ENCODE results near the gene ISM2. TPM values are rescaled to one million over a fixed set of nuclear protein-coding genes. Genes with fewer than 3 reads are reported as not detected.

ISM2 gene
- total and polyA plus RNA-seq, 2 of the 13 experiments (the other 11 are each of a cell fraction or from before 2014, with no cell fraction given) = 1.8 to 40.7 TPM

DNA sequence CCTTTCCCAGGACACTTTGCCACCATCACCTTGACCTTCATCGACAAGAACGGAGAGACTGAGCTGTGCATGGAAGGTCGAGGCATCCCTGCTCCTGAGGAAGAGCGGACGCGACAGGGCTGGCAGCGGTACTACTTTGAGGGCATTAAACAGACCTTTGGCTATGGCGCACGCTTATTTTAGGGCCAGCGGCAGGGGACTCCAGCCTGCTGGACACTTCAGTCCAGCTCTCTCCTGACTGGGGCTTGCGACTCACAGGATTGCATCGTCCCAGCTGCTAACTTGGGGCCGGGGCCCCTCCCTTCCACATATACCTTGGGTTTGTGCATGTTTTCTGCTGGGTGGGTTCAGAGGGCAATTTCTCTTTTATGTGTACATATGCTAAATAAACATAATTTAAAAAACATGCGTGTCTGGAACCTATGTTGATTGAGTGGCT lies 29.5 kb downstream of the ISM2 start:
- intact Hi-C loops (cut with micrococcal nuclease; ENCODE audit: unreplicated experiment) = no loop called here
- ATAC-seq (peak; percentile 74), DNase-seq (ENCODE audit: low spot score) (peak; percentile 38), FAIRE-seq (no peak)
- Histone ChIP-seq H3K9ac (ENCODE audit: insufficient read depth, low read depth, low read length) (no peak overlapping the region), H4K20me1 (ENCODE audit: insufficient read depth, low read length) (no peaks in the 10 kb centered on the region; the same call in 1 of the 2 replicates), H2AFZ (ENCODE audit: low read length) (no peak overlapping the region), H3K4me3 (replicated peaks in 1 of 3; ENCODE audit: insufficient read depth in 1 of 3, low read depth in 2 of 3, low read length in 3 of 3) (no peak overlapping the region), H3K27me3 (ENCODE audit: control insufficient read depth in 1 of 2, insufficient read depth in 2 of 2, low read length in 2 of 2) (no peaks in the 10 kb centered on the region), H3K4me1 (ENCODE audit: insufficient read depth, low read length) (peaks cover 24% of the 10 kb centered on the region), H3K27ac (ENCODE audit: extremely low read length, insufficient read depth, low read length) (peak overlapping the region; percentile 49), H3K4me2 (ENCODE audit: low read depth, low read length) (no peak overlapping the region), H3K36me3 (replicated peaks in 1 of 2; ENCODE audit: control insufficient read depth in 1 of 2, insufficient read depth in 2 of 2, low read length in 2 of 2) (peaks cover 13 to 45% of the 10 kb centered on the region in 2 experiments), H3K9me3 (ENCODE audit: low read length) (no peaks in the 10 kb centered on the region), H3K79me2 (ENCODE audit: insufficient read depth, low read length) (no peaks in the 10 kb centered on the region)
- ChIA-PET POLR2A (interaction anchor here (0.7 to 2.0 kb wide), 5 partner anchors 9 to 31 kb away, joined by 3 to 9 read pairs (median 4); partner anchors contain the start of genes AHSA1, ISM2 and VIPAS39), CTCF (ENCODE audit: low intra/inter-chr PET ratio, low total read pairs) (interaction anchor here (1.9 kb wide), 1 partner anchor 10 kb away, joined by 4 read pairs; no protein-coding TSS in a partner anchor)
- 72% methylated on average over 5 of the region's 14 CpGs for WGBS (ENCODE audit: low lambda C conversion rate)
- BruUV-seq (replicated peaks) = no TSS peak
- in situ Hi-C loops (cut with HindIII; ENCODE audit: extremely low pct_ligation_motif_present, low pct_unique_long_range_greater_than_20kb) = no loop called here
- TF ChIP-seq NFKBIZ (CRISPR knock-in tag; IDR thresholded peaks at IDR 0.05) = no peak
- TF ChIP-seq ZBTB1 (CRISPR knock-in tag; IDR thresholded peaks at IDR 0.05; ENCODE audit: borderline replicate concordance) = no peak
- peak; percentile 68 for TF ChIP-seq CEBPG (CRISPR knock-in tag; IDR thresholded peaks at IDR 0.05)
- no peak for TF ChIP-seq ZNF350 (CRISPR knock-in tag; IDR thresholded peaks at IDR 0.05; ENCODE audit: borderline replicate concordance, low read depth)
- peak; percentile 45 for TF ChIP-seq FOSL2 (CRISPR knock-in tag; IDR thresholded peaks at IDR 0.05)
- TF ChIP-seq MED1 (CRISPR knock-in tag; IDR thresholded peaks at IDR 0.05) = 0 out of 2 replicates have a peak, but pooled peaks have one; percentile 13
- peak; percentile 18; the same call in 1 of the 2 replicates for TF ChIP-seq MAZ (IDR thresholded peaks at IDR 0.05; ENCODE audit: borderline replicate concordance, low read depth, low read length)
- no peak for TF ChIP-seq MAZ (CRISPR knock-in tag; IDR thresholded peaks at IDR 0.05; ENCODE audit: low read depth)
- TF ChIP-seq MZF1 (CRISPR knock-in tag; IDR thresholded peaks at IDR 0.05; ENCODE audit: borderline replicate concordance) = no peak
- no peak for TF ChIP-seq HDAC1 (CRISPR knock-in tag; IDR thresholded peaks at IDR 0.05)
- no peak for TF ChIP-seq ZNF530 (CRISPR knock-in tag; IDR thresholded peaks at IDR 0.05; ENCODE audit: low read depth)
- TF ChIP-seq SALL1 (CRISPR knock-in tag; IDR thresholded peaks at IDR 0.05) = peak; percentile 15; the same call in 1 of the 2 replicates
- no peak for TF ChIP-seq ZFP41 (CRISPR knock-in tag; IDR thresholded peaks at IDR 0.05; ENCODE audit: borderline replicate concordance)
- peak; percentile 27 for TF ChIP-seq POLR2AphosphoS5 (IDR thresholded peaks at IDR 0.05; ENCODE audit: low read depth, low read length)
- no peak for TF ChIP-seq GABPA (IDR thresholded peaks at IDR 0.05; ENCODE audit: low read depth, low read length)
- TF ChIP-seq GABPA (CRISPR knock-in tag; IDR thresholded peaks at IDR 0.05; ENCODE audit: low read depth) = no peak
- TF ChIP-seq AKAP8 (CRISPR knock-in tag; IDR thresholded peaks at IDR 0.05) = no peak
- no peak for TF ChIP-seq CCAR2 (optimal IDR thresholded peaks at IDR 0.05; ENCODE audit: low read depth, low read length)
- no peak for TF ChIP-seq ZMAT3 (CRISPR knock-in tag; conservative IDR thresholded peaks at IDR 0.05)
- TF ChIP-seq, protein P1, sequence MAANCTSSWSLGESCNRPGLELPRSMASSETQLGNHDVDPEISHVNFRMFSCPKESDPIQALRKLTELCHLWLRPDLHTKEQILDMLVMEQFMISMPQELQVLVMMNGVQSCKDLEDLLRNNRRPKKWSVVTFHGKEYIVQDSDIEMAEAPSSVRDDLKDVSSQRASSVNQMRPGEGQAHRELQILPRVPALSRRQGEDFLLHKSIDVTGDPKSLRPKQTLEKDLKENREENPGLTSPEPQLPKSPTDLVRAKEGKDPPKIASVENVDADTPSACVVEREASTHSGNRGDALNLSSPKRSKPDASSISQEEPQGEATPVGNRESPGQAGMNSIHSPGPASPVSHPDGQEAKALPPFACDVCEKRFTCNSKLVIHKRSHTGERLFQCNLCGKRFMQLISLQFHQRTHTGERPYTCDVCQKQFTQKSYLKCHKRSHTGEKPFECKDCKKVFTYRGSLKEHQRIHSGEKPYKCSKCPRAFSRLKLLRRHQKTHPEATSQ (CRISPR knock-in tag; IDR thresholded peaks at IDR 0.05; ENCODE audit: borderline replicate concordance) = no peak
- no peak for TF ChIP-seq ZNF770 (CRISPR knock-in tag; IDR thresholded peaks at IDR 0.05)

Measured in HepG2 (cell line).